Embryonic facial prominence (tissue), 1 donor: ENCODE measurements around the gene OSBPL9.
"Not testable (repeated sequence)": the region's sequence is repeated elsewhere in the genome, so short reads cannot be mapped to it uniquely, and the experiment has no call there.

Source experiments
- DNase-seq: peaks from one replicate; pipeline ENCODE4 v3.0.0-alpha.2; 2016; ENCODE audit errors: extremely low spot score

OSBPL9 gene

GRCh38 chr1:51610104-51610503 lies 6.8 kb upstream of the OSBPL9 start:
- not testable (repeated sequence) for DNase-seq

GRCh38 chr1:51610637-51611036 lies 6.3 kb upstream of the OSBPL9 start:
- no peak for DNase-seq

GRCh38 chr1:51612447-51612961 lies 4.4 kb upstream of the OSBPL9 start:
- DNase-seq = no peak

- DNase-seq = no peak
Measured at GRCh38 chr1:51615780-51616291, 1.1 kb upstream of the OSBPL9 start.

GRCh38 chr1:51616490-51616889 lies 402 bp upstream of the OSBPL9 start:
- no peak for DNase-seq

GRCh38 chr1:51618715-51619114 lies 1.8 kb downstream of the OSBPL9 start:
- no peak for DNase-seq

- DNase-seq = no peak
Measured at GRCh38 chr1:51620470-51620869, 3.6 kb downstream of the OSBPL9 start.

- no peak for DNase-seq
Measured at GRCh38 chr1:51621161-51621560, 4.3 kb downstream of the OSBPL9 start.

GRCh38 chr1:51621841-51622454 lies 5.1 kb downstream of the OSBPL9 start:
- no peak for DNase-seq

- DNase-seq = no peak
Measured at GRCh38 chr1:51622455-51622913, 5.6 kb downstream of the OSBPL9 start.

GRCh38 chr1:51623025-51623424 lies 6.1 kb downstream of the OSBPL9 start:
- no peak for DNase-seq

- DNase-seq = no peak
Measured at GRCh38 chr1:51623450-51623849, 6.6 kb downstream of the OSBPL9 start.

- no peak for DNase-seq
Measured at GRCh38 chr1:51624855-51625254, 8.0 kb downstream of the OSBPL9 start.

GRCh38 chr1:51627672-51628071 lies 10.8 kb downstream of the OSBPL9 start:
- DNase-seq = no peak

- no peak for DNase-seq
Measured at GRCh38 chr1:51628715-51629590, 12.1 kb downstream of the OSBPL9 start.

- no peak for DNase-seq
Measured at GRCh38 chr1:51629918-51630317, 13.0 kb downstream of the OSBPL9 start.

GRCh38 chr1:51630393-51630792 lies 13.5 kb downstream of the OSBPL9 start:
- no peak for DNase-seq

GRCh38 chr1:51630922-51631321 lies 14.0 kb downstream of the OSBPL9 start:
- DNase-seq = no peak

- DNase-seq = no peak
Measured at GRCh38 chr1:51631747-51632146, 14.9 kb downstream of the OSBPL9 start.

- no peak for DNase-seq
Measured at GRCh38 chr1:51634618-51635017, 17.7 kb downstream of the OSBPL9 start.

- no peak for DNase-seq
Measured at GRCh38 chr1:51635615-51636014, 18.7 kb downstream of the OSBPL9 start.

GRCh38 chr1:51636191-51636590 lies 19.3 kb downstream of the OSBPL9 start:
- no peak for DNase-seq
